Heart left ventricle (tissue), 13 donors: ENCODE results near the gene SHLD1.

Experiments used
- CTCF ChIP-seq, 12 donors: fragments of 200-600 bp; sonication (generic) in 4 of 12; IDR thresholded peaks; one replicate each; pipeline versions ENCODE4 v1.5.0 to v1.8.0; 2018 to 2022; ENCODE audit warnings: antibody characterized with exemption in 12 of 12, mild to moderate bottlenecking in 5 of 12
- POLR2A ChIP-seq, 2 donors: fragments of 450-650 bp; IDR thresholded peaks; one replicate each; pipeline ENCODE4 v1.6.1; 2017; ENCODE audit warnings: antibody characterized with exemption in 2 of 2, mild to moderate bottlenecking in 2 of 2, moderate library complexity in 2 of 2
- donor health status: ischemic (EF 13 %, LVEDD 7.1; RV severe dilation, severe dysfunction).
- donor health status: DM: no; HTN: yes; CAD: no.
- donor health status: DM: no; HTN: no; CAD: no.
- donor health status: ischemic (EF 25% LVEDD 6.9; RV normal size, moderate dysfunction).
- donor health status: ischemic (EF 25% LVEDD 5.7; RV mildly dilated, moderate dysfunction).
- donor health status: ischemic (EF 35%, LVEDD 5.7; RV mildly dilated, moderate dysfunction).
- donor health status: nonischemic (EF 11% LVEDD 7.7; RV severe dilation, severe dysfunction).
- donor health status: DM: yes; HTN: yes; CAD: no.
- donor health status: PGD.
- donor health status: ischemic (EF 29% LVEDD 5.4; RV normal size, mild dysfunction).
- donor health status: nonischemic (EF 23%, LVEDD 6.1; RV moderate dilation, normal function).

GRCh38 chr20:5836569-5836968 is 86.4 kb downstream of the SHLD1 start:
- TF ChIP-seq CTCF (IDR thresholded peaks at IDR 0.05), result no peak
- no peak for TF ChIP-seq POLR2A (IDR thresholded peaks at IDR 0.05)
